GM11168 (cell line): ENCODE data around the gene CDC25A.
"Not testable (repeated sequence)": the region's sequence is repeated elsewhere in the genome, so short reads cannot be mapped to it uniquely, and the experiment has no call there.

ENCODE experiments used
- in situ Hi-C: fragments of 300-500 bp; cut with MboI; formaldehyde crosslinking; loops from one replicate; pipeline ENCODE4 v1.12.0; 2022; ENCODE audit warnings: low sequenced_read_pairs; ENCODE audit not compliant: unreplicated experiment

Gene CDC25A

GRCh38 chr3:48188266-48189201 is at the start of gene CDC25A:
Gene CDC25A, minus strand, starts transcription at chr3:48188417. Its CDS starts 470 bp downstream, at chr3:48187947.
- in situ Hi-C loops: no loop called here

- in situ Hi-C loops: no loop called here
These were observed 48.3 kb upstream of the CDC25A start for GRCh38 chr3:48236531-48236930.

GRCh38 chr3:48233542-48233941 is 45.3 kb upstream of the CDC25A start:
- in situ Hi-C loops: no loop called here

- in situ Hi-C loops: no loop called here
These were observed 44.5 kb upstream of the CDC25A start for GRCh38 chr3:48232734-48233133.

- in situ Hi-C loops: no loop called here
These were observed 44.0 kb upstream of the CDC25A start for GRCh38 chr3:48232232-48232631.

- in situ Hi-C loops: no loop called here
These were observed 38.7 kb upstream of the CDC25A start for GRCh38 chr3:48226939-48227338.

GRCh38 chr3:48225587-48225986 is 37.4 kb upstream of the CDC25A start:
- in situ Hi-C loops: no loop called here

- in situ Hi-C loops: no loop called here
These were observed 34.6 kb upstream of the CDC25A start, which contains the start of gene CAMP for GRCh38 chr3:48222616-48223513. Gene CAMP, plus strand, starts transcription at chr3:48223495. Its CDS starts 17 bp downstream, at chr3:48223512.

DNA sequence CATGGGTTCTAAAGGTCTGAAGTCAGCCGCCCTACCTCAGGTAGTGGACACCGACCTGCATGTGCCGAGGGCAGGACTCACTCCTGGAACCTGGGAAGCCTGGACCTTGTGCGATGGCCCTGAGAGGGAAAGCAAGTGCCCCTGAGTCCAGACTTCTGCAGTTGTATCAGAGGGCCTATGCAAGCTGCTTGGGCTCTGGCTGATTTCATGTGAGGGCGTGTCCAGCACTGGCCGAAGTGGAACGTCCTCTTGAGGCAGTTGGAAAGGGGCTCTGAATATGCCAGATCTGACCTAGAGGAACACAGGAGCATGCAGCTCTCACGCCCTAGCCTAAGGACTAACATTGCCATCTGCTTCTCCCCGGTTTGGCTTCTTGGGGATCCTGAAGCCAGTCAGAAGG is 32.5 kb upstream of the CDC25A start:
- in situ Hi-C loops: no loop called here

DNA sequence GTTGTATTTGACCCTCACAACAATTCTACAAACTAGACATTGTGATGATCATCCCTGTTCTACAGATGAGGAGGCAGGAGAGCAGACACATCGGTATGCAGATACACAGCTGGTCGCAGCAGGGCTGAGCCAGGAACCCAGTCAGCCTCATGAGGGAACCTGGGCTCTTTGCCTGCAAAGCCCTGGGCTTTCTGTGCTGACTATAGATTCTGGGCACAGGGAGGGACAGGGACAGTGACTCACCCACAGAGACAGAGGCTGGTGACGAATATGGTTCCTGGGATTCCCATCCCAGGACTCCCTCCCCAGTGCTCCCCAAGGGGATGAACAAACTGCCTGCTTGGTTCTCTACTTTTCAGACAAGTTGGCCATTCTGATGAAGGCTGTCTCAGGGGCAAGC is 31.3 kb upstream of the CDC25A start:
- in situ Hi-C loops: no loop called here

DNA sequence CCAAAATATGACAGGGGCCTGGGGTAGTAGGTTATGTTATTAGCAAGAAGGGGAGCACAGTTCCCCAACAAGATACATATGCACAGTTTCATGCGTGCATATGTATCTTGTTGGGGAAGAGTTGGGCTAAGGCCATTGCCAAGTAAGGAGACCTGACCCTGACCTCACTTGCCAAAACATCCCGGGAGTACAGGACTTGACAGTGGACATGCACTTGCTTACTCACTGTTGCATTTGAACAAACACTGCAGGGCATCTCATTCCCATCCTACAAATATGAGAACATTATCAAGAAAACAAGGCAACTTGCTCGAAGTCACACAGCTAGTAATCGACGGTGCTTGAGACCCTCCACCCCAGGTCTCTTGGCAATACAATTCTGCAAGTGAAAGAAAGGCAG is 30.3 kb upstream of the CDC25A start:
- in situ Hi-C loops: no loop called here

DNA sequence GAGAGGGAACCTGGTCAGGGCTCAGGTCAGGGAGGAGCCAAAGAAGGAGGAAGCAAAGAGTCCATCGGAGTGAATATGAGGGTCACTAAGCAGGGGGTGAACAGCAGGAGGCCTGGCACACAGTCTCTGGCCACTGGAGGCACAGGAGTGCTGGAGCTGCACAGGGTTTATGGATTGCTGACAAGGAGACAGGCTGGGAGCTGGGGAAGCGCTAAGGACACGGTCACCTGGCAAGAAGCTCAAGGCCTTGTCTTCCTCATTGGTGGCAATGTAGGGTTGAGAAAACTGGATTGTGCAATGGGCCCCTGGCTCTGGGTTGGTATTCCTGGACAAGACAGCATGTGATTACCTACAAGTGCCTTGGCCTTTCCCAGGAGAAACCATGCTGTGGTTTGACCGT is 29.2 kb upstream of the CDC25A start:
- in situ Hi-C loops: no loop called here

GRCh38 chr3:48215876-48216275 is 27.7 kb upstream of the CDC25A start:
- in situ Hi-C loops: no loop called here

DNA sequence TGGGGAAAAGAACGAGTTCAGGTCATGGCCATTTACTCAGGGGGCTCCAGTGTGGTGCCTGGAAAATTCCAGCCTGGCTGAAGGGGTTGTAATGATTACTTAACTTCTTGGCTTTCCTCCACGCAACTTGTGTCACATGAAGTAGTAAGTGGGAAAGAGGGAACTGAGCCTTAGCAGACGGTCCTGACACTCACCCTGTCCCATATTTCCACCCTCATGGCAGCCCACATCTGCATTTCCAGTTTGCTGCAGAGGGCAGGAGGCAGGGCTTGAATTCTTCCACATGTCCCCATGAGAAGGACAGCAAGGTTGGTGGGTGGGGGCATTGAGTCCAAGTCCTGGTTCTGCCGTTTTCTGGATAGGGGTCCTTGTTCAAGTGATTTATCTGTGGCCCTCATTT is 27.2 kb upstream of the CDC25A start:
- in situ Hi-C loops: no loop called here

- in situ Hi-C loops: no loop called here
These were observed 26.8 kb upstream of the CDC25A start for GRCh38 chr3:48215019-48215418.

DNA sequence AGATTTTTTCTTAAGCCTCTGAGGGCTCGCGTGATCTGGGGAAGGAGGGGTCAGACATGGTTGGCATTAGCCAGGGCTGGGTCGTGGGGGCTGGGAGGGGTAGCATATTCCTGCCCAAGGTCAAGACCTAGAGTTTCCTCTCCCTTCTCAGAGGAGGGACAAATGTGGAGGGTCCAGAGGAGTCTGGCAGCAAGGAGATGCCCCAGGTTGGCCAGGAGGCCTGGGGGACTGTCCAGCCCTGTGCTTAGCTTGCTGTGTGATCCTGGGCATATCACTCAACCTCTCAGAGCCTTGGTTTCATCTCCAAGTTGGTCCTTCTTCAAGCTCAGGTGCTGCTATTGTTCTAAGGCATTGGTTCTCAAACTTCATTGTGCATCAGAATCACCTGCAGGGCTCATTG is 26.0 kb upstream of the CDC25A start:
- in situ Hi-C loops: no loop called here

- in situ Hi-C loops: not testable (repeated sequence)
These were observed 23.6 kb upstream of the CDC25A start for GRCh38 chr3:48211776-48212175.

- in situ Hi-C loops: not testable (repeated sequence)
These were observed 22.3 kb upstream of the CDC25A start for GRCh38 chr3:48210534-48210933.

- in situ Hi-C loops: no loop called here
These were observed 21.2 kb upstream of the CDC25A start for GRCh38 chr3:48209445-48209844.

DNA sequence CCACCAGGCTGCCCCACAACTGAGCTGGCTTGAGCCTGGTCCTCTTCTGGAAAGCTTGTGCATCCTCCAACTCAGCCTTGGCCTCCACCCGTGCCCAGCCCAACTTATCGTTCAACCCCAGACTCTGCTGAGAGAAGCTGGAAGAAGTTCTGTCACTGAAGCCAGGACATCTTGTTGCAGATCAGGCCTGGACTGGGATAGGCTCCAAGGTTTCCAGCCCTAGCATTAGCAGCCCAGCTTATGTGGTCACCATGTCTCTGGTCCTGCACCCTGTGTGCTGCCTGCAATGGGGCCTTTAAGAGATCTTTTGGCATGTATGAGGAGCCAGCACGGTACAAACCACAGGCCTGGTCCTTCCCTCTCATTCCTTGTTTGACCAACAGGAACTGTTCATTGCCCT is 19.9 kb upstream of the CDC25A start:
- in situ Hi-C loops: no loop called here

DNA sequence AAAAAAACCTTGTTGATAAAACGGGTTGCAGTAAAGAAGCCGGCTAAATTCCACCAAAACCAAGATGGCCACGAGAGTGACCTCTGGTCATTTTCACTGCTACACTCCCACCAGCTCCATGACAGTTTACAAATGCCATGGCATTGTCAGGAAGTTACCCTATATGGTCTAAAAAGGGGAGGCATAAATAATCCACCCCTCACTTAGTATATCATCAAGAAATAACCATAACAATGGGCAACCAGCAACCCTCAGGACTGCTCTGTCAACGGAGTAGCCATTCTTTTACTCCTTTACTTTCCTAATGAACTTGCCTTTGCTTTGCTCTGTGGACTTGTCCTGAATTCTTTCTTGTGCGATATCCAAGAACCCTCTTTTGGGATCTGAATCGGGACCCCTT is 14.4 kb upstream of the CDC25A start:
- in situ Hi-C loops: no loop called here
